GM18909 (cell line): ENCODE data around the gene PSMG1.
"Not testable (repeated sequence)": the region's sequence is repeated elsewhere in the genome, so short reads cannot be mapped to it uniquely, and the experiment has no call there.

Experiments used
- ATAC-seq: cut with Tn5 transposase; IDR thresholded peaks from one replicate; pipeline ENCODE4 v1.9.1; 2021; ENCODE audit warnings: mild to moderate bottlenecking; ENCODE audit not compliant: unreplicated experiment, poor library complexity

The PSMG1 gene, protein sequence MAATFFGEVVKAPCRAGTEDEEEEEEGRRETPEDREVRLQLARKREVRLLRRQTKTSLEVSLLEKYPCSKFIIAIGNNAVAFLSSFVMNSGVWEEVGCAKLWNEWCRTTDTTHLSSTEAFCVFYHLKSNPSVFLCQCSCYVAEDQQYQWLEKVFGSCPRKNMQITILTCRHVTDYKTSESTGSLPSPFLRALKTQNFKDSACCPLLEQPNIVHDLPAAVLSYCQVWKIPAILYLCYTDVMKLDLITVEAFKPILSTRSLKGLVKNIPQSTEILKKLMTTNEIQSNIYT

DNA sequence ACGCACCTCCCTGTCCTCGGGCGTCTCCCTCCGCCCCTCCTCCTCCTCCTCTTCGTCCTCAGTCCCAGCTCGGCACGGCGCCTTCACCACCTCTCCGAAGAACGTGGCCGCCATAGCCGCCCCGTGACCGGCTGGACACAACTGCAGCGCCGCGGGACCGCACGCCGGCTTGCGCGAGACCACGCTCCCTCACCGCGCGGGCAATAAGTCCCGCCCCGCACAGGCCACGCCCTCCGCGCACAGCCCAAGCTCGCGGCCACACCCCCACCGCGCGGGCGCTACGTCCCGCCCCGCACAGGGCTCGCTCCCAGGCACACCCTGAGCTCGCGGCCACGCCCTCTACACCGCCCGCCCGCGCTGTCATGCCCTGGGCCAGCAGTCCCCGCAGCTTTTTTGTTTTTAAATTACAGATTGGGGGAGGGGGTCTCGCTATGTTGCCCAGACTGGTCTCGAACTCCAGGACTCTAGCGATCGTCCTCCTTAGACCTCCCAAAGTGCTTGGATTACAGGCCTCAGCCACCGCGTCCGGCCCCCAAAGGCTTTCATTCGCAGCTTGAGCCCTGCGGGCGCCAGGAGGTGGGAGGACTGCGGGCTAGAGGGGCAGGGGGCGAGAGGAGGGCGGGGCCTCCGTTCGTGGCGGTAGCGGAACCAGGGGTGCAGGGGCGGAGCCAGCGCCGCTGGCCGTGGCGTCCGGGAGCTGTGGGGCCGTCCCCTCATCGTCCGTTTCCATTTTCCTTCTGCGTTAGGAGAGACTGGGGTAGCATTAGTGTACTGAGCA, at the start of gene PSMG1:
PSMG1 (minus strand) TSS at position 180 of the 778 bp plus-strand sequence; CDS start at position 114, 66 bp downstream.
- peak; percentile 88 for ATAC-seq

DNA sequence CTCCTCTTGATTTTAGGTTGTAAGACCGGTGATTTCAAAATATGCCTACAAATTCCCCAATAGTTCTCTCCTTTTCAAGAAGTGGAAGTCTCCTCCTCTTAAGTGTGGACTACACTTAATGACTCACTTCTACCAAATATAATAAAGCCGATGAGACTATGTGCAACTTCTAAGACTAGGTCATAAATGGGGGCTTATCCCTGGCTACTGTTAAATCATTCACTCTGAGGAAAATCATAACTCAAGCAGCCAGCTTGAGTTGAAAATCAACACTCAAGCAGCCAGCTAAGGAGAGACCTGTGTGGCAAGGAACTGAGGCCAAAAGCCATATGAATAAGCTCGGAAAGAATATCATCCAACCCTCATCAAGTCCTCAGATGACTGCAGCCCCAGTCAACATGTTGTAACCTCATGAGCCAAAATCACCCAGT, 49.6 kb upstream of the PSMG1 start:
- ATAC-seq, result no peak

DNA sequence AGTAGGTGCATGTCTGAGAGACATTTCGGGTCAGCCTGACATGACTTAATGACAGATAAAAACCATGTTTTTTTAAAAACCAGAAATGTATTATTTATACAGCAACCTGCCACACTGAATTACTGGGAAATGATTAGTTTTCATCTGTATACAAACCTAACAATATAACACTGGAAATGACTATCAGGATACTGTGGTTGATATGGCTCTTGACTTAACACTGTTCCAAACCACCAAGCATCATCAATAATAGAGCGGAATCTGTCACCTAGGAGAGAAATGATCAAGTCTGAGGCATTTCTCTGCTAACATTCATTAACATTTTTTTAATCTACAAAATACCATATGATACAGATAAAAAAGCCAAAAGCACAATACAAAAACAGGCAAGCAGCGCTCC, 41.7 kb upstream of the PSMG1 start:
- no peak for ATAC-seq

DNA sequence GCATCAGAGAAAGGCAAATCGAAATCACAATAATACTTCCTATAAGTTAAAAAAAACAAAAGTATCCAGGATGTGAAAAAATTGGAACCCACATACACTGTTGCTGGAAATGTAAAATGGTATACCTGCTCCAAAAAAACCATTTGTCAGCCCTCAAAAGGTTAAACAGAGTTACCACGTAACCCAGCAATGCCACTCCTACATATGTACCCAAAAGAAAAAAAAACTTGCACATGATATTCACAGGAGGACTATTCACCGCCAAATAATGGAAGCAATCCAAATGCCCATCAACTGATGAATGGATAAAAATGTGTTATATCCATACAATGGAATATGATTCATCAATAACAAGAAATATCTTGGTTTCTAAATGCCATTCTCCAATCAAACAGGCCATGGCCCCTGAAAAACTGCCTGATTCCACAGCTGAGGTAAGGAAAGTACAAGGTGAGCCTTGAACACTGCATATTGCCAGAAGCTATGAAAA, 38.8 kb upstream of the PSMG1 start:
- ATAC-seq, result no peak

DNA sequence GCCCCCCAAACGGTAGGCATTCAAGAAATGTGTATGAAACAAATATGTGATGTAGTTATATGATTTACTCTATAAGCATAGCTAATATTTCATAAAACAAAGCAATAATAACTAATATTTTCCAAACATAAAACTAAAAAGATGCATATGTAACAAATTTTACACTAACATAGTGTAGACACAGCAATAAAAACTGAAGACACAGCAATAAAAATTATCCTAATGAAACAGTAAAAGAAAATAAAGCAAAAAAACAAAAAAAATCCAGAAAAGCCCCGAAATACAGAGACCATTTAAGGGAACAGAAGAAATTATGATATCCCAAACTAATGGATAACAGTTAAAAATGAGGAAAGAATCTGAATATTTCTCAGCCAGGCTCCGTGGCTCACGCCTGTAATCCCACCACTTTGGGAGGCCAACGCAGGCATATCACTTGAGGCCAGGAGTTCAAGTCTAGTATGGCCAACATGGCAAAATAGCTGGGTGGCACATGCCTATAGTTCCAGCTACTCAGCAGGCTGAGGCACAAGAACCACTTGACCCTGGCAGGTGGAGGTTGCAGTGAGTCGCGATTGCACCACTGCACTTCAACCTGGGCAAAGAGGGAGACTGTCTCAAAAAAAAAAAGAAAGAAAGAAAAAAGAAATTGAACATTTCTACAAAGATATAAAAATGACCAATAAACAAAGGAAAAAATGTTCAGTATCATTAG, 38.2 kb upstream of the PSMG1 start:
- ATAC-seq, result no peak

DNA sequence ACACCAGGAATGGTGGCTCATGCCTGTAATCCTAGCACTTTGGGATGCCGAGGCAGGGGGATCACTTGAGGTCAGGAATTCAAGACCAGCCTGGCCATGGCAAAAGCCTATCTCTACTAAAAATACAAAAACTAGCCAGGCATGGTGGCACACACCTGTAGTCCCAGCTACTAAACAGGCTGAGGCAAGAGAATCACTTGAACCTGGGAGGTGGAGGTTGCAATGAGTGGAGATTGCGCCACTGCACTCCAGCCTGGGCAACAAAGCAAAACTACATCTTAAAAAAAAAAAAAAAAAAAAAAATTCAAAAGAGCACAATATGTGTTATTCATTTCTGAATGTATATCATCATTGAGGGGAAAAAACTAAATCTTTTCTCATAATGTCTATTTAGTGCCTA, 37.6 kb upstream of the PSMG1 start:
- ATAC-seq, result not testable (repeated sequence)

DNA sequence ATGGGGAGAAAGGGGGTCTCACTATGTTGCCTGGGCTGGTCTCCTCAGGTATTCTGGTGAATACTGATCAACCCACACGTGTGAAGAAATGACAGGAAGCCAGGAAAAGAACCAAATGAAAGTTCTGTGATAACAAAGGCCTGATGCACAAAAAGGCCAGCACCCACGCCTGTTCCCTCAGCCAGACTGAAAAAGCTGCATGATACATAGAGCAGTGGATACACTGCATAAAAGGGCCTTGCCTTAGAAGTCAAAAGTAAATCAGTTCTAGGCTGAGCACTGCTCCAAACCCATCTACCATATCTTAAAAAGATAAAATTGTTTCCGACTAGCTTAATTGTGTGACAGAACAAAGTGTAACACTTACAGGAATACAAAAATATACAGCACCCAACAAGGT, 36.9 kb upstream of the PSMG1 start:
- ATAC-seq, result no peak

DNA sequence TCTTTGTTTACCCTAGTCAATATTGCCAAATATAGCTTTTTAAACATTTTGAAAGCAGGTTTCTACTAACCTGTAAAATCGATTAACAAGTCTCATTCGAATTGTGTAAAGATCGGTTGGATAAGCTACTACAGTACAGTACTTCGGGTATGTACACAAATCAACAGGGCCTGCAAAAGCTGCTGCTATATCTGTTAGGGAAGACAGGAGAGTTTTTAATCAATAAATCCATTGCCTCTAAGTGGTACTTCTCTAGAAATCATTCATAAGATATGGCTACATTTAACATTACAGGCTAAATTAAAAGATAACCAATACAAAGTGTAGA, 34.8 kb upstream of the PSMG1 start:
- ATAC-seq, result no peak

DNA sequence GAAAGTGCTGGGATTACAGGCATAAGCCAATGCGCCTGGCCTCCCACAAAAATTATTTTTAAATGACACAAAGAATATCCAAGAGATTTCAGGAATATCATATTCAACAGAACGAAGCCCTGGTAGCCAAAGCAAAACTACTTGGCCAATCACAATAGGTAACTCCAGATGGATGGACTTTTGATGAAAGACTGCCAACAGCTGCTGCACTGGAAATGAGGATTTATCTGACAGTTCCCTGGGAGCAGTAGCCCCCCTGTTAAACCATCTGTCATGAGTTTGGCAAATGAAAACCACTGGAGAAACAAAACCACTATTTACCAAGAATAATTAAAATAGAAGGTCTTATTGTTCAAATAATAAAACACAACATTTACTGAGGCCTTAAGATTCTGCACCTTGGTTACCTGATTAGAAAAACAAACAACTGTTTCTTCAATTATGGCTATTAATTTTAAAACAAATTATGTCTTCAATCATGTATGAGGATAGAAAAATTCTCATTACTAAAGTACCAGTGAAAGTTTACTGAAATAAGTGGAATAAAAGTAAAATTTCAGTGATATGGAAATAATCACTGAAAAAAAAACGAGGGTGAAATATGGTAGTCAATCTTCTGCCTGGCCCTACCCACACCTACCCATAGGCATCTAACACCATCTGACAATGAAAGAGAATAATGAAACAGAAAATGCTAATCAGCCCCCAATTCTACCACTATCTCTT, 34.3 kb upstream of the PSMG1 start:
- ATAC-seq, result no peak

DNA sequence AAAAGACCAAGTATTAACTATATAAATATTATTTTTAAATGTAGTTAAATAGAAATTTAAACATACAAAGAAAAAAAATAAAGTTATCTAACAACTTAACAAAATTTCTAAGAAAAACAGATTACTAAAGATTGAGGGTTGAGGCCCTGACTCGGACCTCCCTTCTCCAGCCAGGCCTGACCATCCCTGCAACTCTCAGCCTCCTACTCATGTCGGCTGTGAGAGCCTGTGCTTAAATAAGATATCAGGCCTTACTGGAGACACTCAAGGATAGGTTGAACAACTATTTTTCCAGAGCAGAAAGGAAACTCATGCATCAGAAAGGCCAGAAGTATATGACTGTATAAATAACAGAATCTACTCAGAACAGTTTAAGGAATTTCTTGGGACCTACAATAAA, 33.0 kb upstream of the PSMG1 start:
- no peak for ATAC-seq

DNA sequence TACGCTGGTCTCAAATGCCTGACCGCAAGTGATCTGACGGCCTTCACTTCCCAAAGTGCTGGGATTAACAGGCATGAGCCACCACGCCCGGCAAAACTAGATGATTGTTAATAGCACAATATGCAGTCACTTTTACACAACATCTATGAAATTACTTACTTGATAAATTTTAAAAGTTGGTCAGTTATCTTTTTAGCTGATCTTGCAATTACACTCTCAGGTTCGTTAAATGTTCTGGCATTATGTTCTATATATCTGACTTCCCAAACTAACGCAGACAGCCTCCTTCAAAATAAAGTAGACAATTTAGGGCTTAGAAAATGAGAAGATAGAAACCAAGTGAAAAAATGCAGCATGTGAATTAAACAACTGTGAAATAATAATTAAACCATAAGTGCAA, 31.8 kb upstream of the PSMG1 start:
- no peak for ATAC-seq

DNA sequence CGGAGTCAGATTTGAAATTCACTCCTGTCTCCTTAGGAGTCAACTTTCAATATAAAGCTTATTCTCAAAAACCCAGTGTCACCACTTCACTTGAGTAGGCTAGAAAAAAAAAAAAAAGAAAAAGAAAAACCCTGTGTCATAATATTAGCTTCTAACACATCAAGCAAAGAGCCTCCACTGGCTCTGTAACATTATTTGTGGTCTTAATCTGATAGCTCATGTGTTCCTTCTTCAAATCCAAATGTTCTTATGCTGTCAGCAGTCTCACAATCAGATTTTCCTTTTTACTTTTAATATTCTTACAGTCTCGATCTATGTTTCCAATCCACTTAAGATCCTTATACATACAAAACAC, 26.1 kb upstream of the PSMG1 start:
- ATAC-seq, result no peak

DNA sequence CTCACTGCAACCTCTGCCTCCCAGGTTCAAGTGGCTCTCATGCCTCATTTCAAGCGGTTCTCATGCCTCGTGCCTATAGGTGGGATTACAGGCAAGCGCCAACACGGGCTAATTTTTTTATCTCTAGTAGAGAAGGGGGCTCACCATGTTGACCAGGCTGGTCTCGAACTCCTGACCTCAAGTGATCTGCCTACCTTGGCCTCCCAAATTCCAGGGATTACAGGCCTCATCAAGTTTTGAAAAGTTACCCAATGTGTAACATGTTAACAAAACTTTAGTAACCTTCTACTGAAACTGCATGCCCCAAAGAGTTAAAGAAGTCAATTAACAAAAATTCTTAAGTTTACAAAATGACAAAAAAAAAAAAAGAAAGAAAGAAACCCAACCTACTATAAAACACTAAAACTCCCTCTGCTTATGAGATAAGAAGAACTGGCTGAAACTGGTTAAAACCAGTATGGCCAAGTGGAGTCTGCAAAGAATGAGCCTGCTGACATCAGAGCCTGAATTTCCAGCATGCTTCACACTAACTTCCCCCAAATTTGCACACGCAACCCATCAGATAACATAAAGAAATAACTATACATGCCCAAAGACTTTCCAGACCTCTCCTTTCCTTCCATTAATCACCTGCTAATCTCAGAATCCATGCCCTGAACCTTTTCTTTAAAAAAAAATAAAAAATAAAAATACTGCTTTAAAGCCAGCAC, 25.5 kb upstream of the PSMG1 start:
- ATAC-seq, result no peak

DNA sequence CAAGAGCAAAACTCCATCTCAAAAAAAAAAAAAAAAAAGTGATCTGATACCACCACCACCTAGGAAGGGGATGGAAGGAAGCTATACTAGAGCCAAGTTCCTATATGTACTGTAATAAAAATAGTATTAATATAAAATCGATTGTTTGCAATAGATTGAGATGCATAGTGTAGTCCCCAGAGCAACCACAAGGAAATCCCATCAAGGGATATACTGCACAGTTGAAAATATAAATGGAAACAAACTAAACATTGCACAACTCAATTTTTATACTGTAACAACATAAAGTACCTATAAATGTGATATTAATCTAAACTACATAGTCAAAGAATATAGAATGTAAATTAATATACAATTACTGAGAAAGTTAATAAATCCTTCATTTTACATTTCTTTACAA, 20.9 kb upstream of the PSMG1 start:
- ATAC-seq, result no peak

DNA sequence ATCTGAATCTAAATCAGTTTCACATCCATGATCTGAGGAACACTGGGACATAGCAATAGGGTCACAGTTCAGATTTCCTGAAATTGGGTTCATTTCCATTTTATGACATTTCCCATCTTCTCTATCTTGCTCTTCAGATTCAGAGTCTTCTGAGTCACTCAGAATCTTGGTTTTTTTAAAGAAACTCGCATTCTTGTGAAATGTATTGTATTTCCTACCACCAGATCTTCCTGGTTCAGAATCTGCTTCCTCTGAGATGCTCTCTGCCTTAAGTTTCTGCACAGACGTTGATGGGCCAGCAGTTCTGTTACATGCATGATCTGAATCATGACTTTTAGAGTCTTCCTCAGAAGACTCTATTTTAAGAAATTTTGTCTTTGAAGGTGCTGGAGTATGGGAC, 15.5 kb upstream of the PSMG1 start:
- ATAC-seq, result no peak

DNA sequence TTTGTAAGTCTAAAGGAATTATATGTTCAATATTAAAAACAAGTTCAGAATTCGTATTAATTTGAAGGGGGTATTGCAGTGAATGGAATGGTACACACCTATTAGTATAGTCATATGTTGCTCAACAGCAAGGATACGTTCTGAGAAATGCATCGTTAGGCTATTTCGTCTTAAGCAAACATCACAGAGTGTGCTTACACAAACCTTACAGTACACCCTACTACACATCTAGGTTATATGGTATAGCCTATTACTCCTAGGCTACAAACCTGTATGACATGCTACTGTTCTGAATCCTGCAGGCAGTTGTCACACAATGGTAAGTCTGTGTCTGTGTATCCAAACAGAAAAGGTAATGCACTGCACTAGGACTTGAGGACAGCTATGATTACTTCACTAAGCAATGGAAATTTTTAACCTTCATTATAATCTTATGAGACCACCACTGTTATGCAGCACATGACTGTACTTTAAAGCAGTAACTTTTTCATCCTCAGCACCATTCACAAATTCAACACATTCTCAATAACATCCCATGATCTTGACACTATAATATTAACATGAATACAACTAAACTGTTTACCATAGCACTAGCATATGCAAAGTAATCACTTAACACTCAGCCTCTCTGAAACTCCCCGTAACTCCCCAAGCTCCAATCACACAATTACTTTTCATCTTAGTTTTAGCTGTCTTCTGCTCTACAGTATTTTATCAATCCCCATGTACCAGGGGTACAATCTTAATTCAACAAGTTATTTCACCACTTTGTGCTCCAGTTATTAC, 14.4 kb upstream of the PSMG1 start:
- no peak for ATAC-seq

DNA sequence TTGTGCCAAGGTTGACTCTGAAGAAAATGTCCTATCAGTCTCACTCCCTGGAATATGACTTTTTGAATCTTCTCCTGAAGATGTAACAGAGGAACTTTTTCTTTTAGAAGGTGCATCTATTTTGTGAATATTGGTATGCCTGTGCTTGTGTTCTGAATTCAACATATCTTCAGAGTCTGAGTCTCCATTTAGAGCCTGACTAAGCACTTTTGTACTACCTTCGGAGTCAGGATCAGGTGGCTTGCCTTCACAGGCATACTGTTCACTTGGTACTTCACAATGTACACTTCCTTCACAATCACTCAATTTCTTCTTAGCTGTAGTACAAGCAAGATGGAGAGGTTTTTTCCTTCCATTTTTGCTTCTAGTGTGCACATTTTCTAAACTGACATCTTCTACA, 13.6 kb upstream of the PSMG1 start:
- no peak for ATAC-seq

DNA sequence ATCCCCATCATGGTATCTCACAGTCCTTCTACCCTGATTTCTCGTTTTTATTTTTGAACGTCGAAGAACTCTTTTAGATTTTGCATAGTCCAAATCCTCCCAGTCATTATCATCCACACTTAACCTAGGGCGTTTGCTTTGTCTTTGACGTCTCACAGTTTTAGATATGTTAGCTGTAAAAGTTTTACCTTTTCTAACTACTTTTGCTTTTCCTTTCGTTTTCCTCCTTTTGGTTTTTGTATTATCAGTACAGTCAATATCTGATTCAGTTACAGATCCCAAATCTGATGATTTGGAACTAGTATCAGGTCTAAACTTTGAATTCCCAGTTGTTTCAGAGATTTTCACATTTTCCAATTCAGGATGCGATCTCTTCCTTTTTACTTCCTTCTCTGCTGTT, 13.1 kb upstream of the PSMG1 start:
- ATAC-seq, result no peak

DNA sequence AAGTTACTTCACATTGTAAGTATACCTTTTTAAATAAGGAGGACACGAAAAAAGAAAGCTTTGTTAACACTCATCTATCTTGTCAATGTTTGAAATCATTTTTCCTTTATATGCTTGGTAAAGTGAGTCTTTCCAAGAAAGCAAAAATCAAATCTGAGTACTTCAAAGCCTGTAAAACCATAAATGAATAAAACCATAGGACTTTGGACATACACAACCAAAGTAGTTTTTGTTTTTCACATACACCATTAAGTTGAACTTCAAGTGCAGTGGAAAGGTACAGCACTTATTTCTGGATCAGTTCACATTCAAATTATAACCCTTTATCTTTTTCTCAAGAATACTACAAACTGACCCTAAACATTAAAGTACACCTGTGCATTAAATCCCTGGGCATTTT, 10.1 kb upstream of the PSMG1 start:
- no peak for ATAC-seq
